ENCODE measurements around the gene PDE6D. TPM values are rescaled to one million over a fixed set of nuclear protein-coding genes. Genes with fewer than 3 reads are reported as not detected.

PDE6D gene
- total and polyA plus RNA-seq, 4 donors = 40.4 to 88.1 (median 67.4) TPM

GRCh38 chr2:231683292-231684235 lies 97.5 kb downstream of the PDE6D start:
- DNase-seq (ENCODE audit: low read depth in 4 of 6, low spot score in 6 of 6) = peak in 2 of 6 donors; percentile 72 to 78
- Histone ChIP-seq H3K27ac (ENCODE audit: low read depth, low read length) (peak overlapping the region; percentile 29), H3K4me1 (ENCODE audit: control insufficient read depth, insufficient read depth, low read length) (peaks cover 79% of the 10 kb centered on the region), H3K4me3 (ENCODE audit: low read depth, low read length) (no peak overlapping the region), H3K27me3 (ENCODE audit: control insufficient read depth, insufficient read depth, low read length) (no peaks in the 10 kb centered on the region), H3K9me3 (ENCODE audit: control insufficient read depth, insufficient read depth, low read length) (no peaks in the 10 kb centered on the region), H3K36me3 (ENCODE audit: control insufficient read depth, insufficient read depth, low read length) (no peaks in the 10 kb centered on the region)
- 73% methylated on average over 5 of the region's 8 CpGs for WGBS (ENCODE audit: insufficient coverage)

- Histone ChIP-seq H3K27me3 (ENCODE audit: control insufficient read depth, insufficient read depth, low read length) (no peaks in the 10 kb centered on the region), H3K4me1 (ENCODE audit: control insufficient read depth, insufficient read depth, low read length) (peaks cover 74% of the 10 kb centered on the region), H3K4me3 (ENCODE audit: low read depth, low read length) (no peak overlapping the region), H3K36me3 (ENCODE audit: control insufficient read depth, insufficient read depth, low read length) (no peaks in the 10 kb centered on the region), H3K9me3 (ENCODE audit: control insufficient read depth, insufficient read depth, low read length) (no peaks in the 10 kb centered on the region), H3K27ac (ENCODE audit: low read depth, low read length) (peak overlapping the region; percentile 11)
- DNase-seq (ENCODE audit: low read depth in 4 of 6, low spot score in 6 of 6) = peak in 1 of 6 donors; percentile 41
- 61% methylated on average over 11 of the region's 11 CpGs for WGBS (ENCODE audit: insufficient coverage)
Observed at GRCh38 chr2:231682603-231683291, 98.3 kb downstream of the PDE6D start.

Small RNA genes lying within 50 kb of the gene (small RNA-seq; reads per million reads assigned to genes)
- gene AC073476.4 (ENCODE audit: low replicate concordance) = not detected
- not detected for gene RF00015 (ENCODE audit: low replicate concordance)

Other genes with a start within 250 kb of the PDE6D start
- not detected for gene TEX44, start 188.4 kb downstream of the PDE6D start, total RNA-seq
- not detected for gene TEX44, start 188.4 kb downstream of the PDE6D start, polyA plus RNA-seq (ENCODE audit: insufficient read length in 2 of 2)
- 1,000 to 10,000 TPM in 1 of 2 donors, 100 to 1,000 TPM in 1; 469 to 1,226 TPM for gene PTMA, start 72.8 kb downstream of the PDE6D start, total RNA-seq
- 1,000 to 10,000 TPM in 1 of 2 donors, 100 to 1,000 TPM in 1; 960 to 1,072 TPM for gene PTMA, start 72.8 kb downstream of the PDE6D start, polyA plus RNA-seq (ENCODE audit: insufficient read length in 2 of 2)
- gene COPS7B, start 5.2 kb upstream of the PDE6D start, total RNA-seq = 10 to 100 TPM; 26.1 to 29.4 TPM
- 10 to 100 TPM; 63.0 to 63.4 TPM for gene COPS7B, start 5.2 kb upstream of the PDE6D start, polyA plus RNA-seq (ENCODE audit: insufficient read length in 2 of 2)
- 10 to 100 TPM; 16.6 to 17.9 TPM for gene NPPC, start 145.1 kb upstream of the PDE6D start, total RNA-seq
- 10 to 100 TPM; 26.6 to 33.2 TPM for gene NPPC, start 145.1 kb upstream of the PDE6D start, polyA plus RNA-seq (ENCODE audit: insufficient read length in 2 of 2)
- gene DIS3L2, start 180.4 kb upstream of the PDE6D start, total RNA-seq = 10 to 100 TPM; 29.8 to 32.3 TPM
- 10 to 100 TPM; 34.0 to 37.2 TPM for gene DIS3L2, start 180.4 kb upstream of the PDE6D start, polyA plus RNA-seq (ENCODE audit: insufficient read length in 2 of 2)